Breast epithelium (tissue), 4 donors: ENCODE data around the gene ARMCX4. TPM values are rescaled to one million over a fixed set of nuclear protein-coding genes. Genes with fewer than 3 reads are reported as not detected.
A peak's percentile ranks its signal among the peaks of the same experiment; 100 is the strongest.

ENCODE experiments used
- DNase-seq, 2 donors: peaks; one replicate each; pipeline ENCODE4 v3.0.0-alpha.2; 2019; ENCODE audit warnings: low spot score in 2 of 2
- H3K27ac ChIP-seq, 2 donors: fragments of 200-600 bp; sonication (generic) in 1 of 2; one replicate each; pipeline ENCODE4 v1.5.1; 2016 to 2019; ENCODE audit warnings: mild to moderate bottlenecking in 1 of 2
- H3K27me3 ChIP-seq, 2 donors: fragments of 200-600 bp; sonication (generic) in 1 of 2; one replicate each; pipeline versions ENCODE4 v1.5.1 to v1.6.0; 2017 to 2019; ENCODE audit warnings: control low read depth in 1 of 2, mild to moderate bottlenecking in 1 of 2
- H3K36me3 ChIP-seq: fragments of 200-600 bp; one replicate; pipeline ENCODE4 v1.5.1; 2019
- H3K4me1 ChIP-seq, 2 donors: fragments of 200-600 bp; sonication (generic); one replicate each; pipeline ENCODE4 v1.5.1; 2016 to 2019; ENCODE audit warnings: control low read depth in 1 of 2
- H3K4me3 ChIP-seq, 3 donors: fragments of 200-600 bp; sonication (generic); 1 replicate in 2 of 3; 2 replicates in 1 of 3; pipeline ENCODE4 v1.5.1; 2016 to 2019; ENCODE audit warnings: mild to moderate bottlenecking in 3 of 3, moderate library complexity in 2 of 3
- H3K9me3 ChIP-seq, 2 donors: fragments of 200-600 bp; sonication (generic) in 1 of 2; one replicate each; pipeline ENCODE4 v1.5.1; 2016 to 2019; ENCODE audit warnings: control low read depth in 1 of 2
- POLR2A ChIP-seq: fragments of 450-650 bp; IDR thresholded peaks from one replicate; pipeline ENCODE4 v1.6.1; 2016; ENCODE audit warnings: antibody characterized with exemption, mild to moderate bottlenecking, moderate library complexity
- POLR2AphosphoS5 ChIP-seq, 3 donors: sonication (generic); formaldehyde crosslinking; IDR thresholded peaks; one replicate each; pipeline ENCODE4 v1.6.1; 2017; ENCODE audit warnings: antibody characterized with exemption in 3 of 3
- intact Hi-C: fragments of 100-400 bp; cut with DNase I; formaldehyde crosslinking; loops from one replicate; pipeline ENCODE4 v1.15.1; 2023; ENCODE audit warnings: low total_unique reads
- total RNA-seq, 3 donors: library from RNA; depleted of rRNA; stranded (reverse); fragments of >200 nt; gene quantifications; one replicate each; pipeline ENCODE4 v1.1.0, GENCODE V29; 2016
- TF ChIP-seq, protein P1 (sequence below), 3 donors: fragments of 450-650 bp; IDR thresholded peaks; one replicate each; pipeline ENCODE4 v1.5.1; 2016 to 2017; ENCODE audit warnings: antibody characterized with exemption in 3 of 3, mild to moderate bottlenecking in 3 of 3, moderate library complexity in 3 of 3

The ARMCX4 gene
- total RNA-seq, 3 donors from 2014 or later: 7.7 to 20.3 (median 11.8) TPM

DNA sequence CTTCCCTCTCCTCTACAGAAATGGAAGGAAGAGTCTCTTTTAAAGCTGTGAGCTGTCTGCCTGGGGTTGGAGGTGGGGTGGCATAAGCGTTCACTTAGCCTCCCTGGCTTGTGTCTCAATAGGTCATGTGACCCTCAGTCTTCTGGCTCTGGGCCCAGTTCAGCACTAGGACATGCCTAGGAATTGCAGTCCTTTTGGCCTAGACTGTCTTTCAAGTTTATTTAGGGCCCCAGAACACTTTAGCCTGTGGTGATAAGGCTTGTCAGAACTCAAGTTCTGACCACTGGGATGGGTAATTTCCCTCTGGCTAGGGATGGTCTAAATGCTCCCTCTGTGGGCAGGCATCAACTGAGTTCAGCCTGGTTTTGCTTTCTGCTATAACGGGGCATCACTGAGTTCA, 34.3 kb upstream of the ARMCX4 start:
- TF ChIP-seq, protein P1, sequence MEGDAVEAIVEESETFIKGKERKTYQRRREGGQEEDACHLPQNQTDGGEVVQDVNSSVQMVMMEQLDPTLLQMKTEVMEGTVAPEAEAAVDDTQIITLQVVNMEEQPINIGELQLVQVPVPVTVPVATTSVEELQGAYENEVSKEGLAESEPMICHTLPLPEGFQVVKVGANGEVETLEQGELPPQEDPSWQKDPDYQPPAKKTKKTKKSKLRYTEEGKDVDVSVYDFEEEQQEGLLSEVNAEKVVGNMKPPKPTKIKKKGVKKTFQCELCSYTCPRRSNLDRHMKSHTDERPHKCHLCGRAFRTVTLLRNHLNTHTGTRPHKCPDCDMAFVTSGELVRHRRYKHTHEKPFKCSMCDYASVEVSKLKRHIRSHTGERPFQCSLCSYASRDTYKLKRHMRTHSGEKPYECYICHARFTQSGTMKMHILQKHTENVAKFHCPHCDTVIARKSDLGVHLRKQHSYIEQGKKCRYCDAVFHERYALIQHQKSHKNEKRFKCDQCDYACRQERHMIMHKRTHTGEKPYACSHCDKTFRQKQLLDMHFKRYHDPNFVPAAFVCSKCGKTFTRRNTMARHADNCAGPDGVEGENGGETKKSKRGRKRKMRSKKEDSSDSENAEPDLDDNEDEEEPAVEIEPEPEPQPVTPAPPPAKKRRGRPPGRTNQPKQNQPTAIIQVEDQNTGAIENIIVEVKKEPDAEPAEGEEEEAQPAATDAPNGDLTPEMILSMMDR (IDR thresholded peaks at IDR 0.05): no peak
- no peak for TF ChIP-seq POLR2AphosphoS5 (IDR thresholded peaks at IDR 0.05)
- no peak for TF ChIP-seq POLR2A
- Histone ChIP-seq H3K27ac (peak overlapping the region in 1 of 2 donors; percentile 46), H3K4me3 (no peak overlapping the region), H3K9me3 (peaks cover 0 to 9% of the 10 kb centered on the region in 2 donors), H3K36me3 (no peaks in the 10 kb centered on the region), H3K4me1 (no peaks in the 10 kb centered on the region), H3K27me3 (no peaks in the 10 kb centered on the region)
- intact Hi-C loops: loop anchor here (10.0 kb wide), 1 partner anchor 406 kb away; no protein-coding TSS in a partner anchor
- no peak for DNase-seq

DNA sequence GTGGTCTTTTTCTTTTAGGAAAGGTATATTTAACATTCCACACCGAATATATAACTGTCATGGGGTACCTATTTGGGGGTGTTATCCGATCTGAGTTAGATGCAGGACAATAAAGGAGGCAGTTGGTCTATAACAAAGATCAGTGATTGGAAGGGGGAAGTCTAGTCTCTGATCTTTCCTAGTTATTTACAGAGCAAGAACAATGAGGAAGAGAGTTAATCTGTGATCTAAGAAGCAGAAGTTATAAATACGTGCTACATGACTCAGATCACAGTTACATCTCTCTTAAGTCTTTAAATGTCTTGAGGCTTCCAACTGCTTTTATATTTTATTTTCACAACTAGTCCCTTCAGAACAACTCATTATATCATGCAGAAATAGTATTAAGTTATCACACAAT, 33.2 kb upstream of the ARMCX4 start:
- no peaks in the 10 kb centered on the region for H3K27me3 ChIP-seq
- H3K36me3 ChIP-seq: no peaks in the 10 kb centered on the region
- intact Hi-C loops: loop anchor here (10.0 kb wide), 1 partner anchor 407 kb away; no protein-coding TSS in a partner anchor
- no peaks in the 10 kb centered on the region for H3K4me1 ChIP-seq
- no peak overlapping the region for H3K4me3 ChIP-seq
- no peak for TF ChIP-seq POLR2A
- no peak for TF ChIP-seq POLR2AphosphoS5 (IDR thresholded peaks at IDR 0.05)
- TF ChIP-seq, protein P1 (IDR thresholded peaks at IDR 0.05): no peak
- peaks cover 0 to 9% of the 10 kb centered on the region in 2 donors for H3K9me3 ChIP-seq
- no peak overlapping the region for H3K27ac ChIP-seq
- no peak for DNase-seq

DNA sequence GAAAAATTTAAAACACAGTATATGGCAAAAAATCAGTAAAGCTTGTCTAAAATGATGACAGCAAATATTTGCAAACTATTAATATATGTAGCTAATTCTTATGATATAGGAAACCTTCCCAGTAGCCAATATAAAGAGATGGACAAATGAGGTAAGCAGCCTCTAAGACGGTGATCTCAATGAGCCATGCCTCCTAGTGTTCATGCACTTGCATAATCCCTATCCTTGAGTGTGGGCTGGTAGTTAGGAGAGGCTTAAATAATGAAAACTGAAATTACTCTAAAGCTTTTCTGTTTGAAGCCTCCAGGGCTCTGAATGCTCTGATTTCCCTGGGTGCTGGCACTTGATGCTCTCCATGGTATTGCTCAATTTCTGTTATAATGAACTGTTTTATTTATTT, 24.6 kb upstream of the ARMCX4 start:
- TF ChIP-seq POLR2AphosphoS5 (IDR thresholded peaks at IDR 0.05) (no peak), POLR2A (no peak)
- DNase-seq: no peak
- Histone ChIP-seq H3K36me3 (no peaks in the 10 kb centered on the region), H3K27ac (no peak overlapping the region), H3K4me1 (no peaks in the 10 kb centered on the region), H3K9me3 (peaks cover 0 to under 1% of the 10 kb centered on the region in 2 donors), H3K4me3 (no peak overlapping the region), H3K27me3 (peaks cover 0 to 11% of the 10 kb centered on the region in 2 donors)
- intact Hi-C loops: no loop called here

DNA sequence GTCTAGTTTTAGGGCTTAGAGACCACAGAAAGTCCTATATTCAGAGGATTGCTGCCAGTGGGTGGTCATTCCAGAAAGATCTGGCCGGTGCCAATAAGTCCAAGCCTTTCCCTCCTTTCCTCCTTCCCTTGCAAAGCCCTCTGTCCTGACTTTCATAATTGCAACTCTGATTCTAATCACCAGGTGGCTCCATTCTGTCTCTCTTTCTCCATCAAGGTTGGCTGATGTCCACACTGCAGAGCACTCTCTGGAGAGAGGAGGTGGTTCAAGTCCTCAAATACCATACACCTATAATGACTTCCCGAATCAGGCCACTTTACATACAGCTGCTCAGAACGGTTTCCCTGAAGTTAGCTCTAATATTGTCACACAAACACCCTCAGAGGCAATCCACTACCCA, 22.4 kb upstream of the ARMCX4 start:
- H3K9me3 ChIP-seq: peaks cover 0 to 5% of the 10 kb centered on the region in 2 donors
- DNase-seq: no peak
- H3K27me3 ChIP-seq: peaks cover 0 to 11% of the 10 kb centered on the region in 2 donors
- H3K27ac ChIP-seq: no peak overlapping the region
- intact Hi-C loops: no loop called here
- no peaks in the 10 kb centered on the region for H3K36me3 ChIP-seq
- no peak overlapping the region for H3K4me3 ChIP-seq
- no peaks in the 10 kb centered on the region for H3K4me1 ChIP-seq
- TF ChIP-seq POLR2AphosphoS5 (IDR thresholded peaks at IDR 0.05): no peak
- TF ChIP-seq POLR2A: no peak
- TF ChIP-seq, protein P1 (IDR thresholded peaks at IDR 0.05): no peak

DNA sequence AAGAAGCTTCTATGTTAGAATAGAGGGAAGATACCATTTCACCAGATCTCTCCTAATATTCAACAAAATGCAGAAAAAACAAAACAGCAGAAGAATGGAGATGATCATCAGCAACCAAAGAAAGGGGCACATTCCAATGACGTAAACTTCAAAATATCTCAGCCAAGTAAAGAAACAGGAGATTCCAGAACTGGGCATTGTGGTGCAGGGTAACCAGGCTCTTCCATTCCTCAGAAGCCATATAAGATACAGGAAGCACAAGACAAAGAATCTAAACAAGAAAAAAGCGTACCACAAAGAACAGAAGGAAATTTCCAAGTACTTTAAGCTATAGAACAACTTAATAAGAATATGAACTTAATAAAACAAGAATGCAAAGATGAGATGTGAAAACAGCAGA, 6.9 kb upstream of the ARMCX4 start:
- no peak overlapping the region for H3K27ac ChIP-seq
- H3K4me3 ChIP-seq: no peak overlapping the region
- no peaks in the 10 kb centered on the region for H3K4me1 ChIP-seq
- H3K9me3 ChIP-seq: no peaks in the 10 kb centered on the region
- DNase-seq: no peak
- TF ChIP-seq, protein P1 (IDR thresholded peaks at IDR 0.05): no peak
- TF ChIP-seq POLR2A (no peak), POLR2AphosphoS5 (IDR thresholded peaks at IDR 0.05) (no peak)
- intact Hi-C loops: no loop called here
- no peaks in the 10 kb centered on the region for H3K27me3 ChIP-seq
- no peaks in the 10 kb centered on the region for H3K36me3 ChIP-seq

DNA sequence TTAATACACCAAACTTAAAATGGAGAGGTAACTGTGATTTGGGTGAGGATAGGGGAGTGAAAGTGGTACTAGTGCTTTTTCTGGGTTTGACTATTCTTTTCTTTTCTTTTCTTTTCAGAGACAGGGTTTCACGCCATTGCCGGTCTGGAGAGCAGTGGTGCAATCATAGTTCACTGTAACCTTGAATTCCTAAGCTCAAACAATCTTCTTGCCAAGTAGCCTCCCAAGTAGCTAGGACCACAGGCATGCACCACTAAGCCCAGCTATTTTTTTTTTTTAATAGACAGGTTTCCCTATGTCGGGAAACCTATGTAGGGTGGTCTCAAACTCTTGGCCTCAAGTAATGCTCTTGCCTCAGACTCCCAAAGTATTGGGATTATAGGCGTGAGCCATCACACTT, 3.0 kb upstream of the ARMCX4 start:
- no peak overlapping the region for H3K4me3 ChIP-seq
- intact Hi-C loops: no loop called here
- no peaks in the 10 kb centered on the region for H3K9me3 ChIP-seq
- no peaks in the 10 kb centered on the region for H3K4me1 ChIP-seq
- DNase-seq: no peak
- TF ChIP-seq POLR2A (no peak), POLR2AphosphoS5 (IDR thresholded peaks at IDR 0.05) (no peak)
- TF ChIP-seq, protein P1 (IDR thresholded peaks at IDR 0.05): no peak
- H3K36me3 ChIP-seq: no peaks in the 10 kb centered on the region
- H3K27ac ChIP-seq: no peak overlapping the region
- H3K27me3 ChIP-seq: peaks cover 0 to 13% of the 10 kb centered on the region in 2 donors
